Testis (tissue), 2 donors: ENCODE results near the gene OXER1.

Experiments
- CTCF ChIP-seq, 3 experiments: fragments of 450-650 bp in 2 of 3; fragments of 200-600 bp in 1 of 3; sonication (generic) in 1 of 3; IDR thresholded peaks; one replicate each; pipeline ENCODE4 v1.5.1; 2016 to 2019; ENCODE audit warnings: antibody characterized with exemption in 3 of 3, mild to moderate bottlenecking in 2 of 3, moderate library complexity in 1 of 3
- POLR2A ChIP-seq: fragments of 450-650 bp; IDR thresholded peaks from one replicate; pipeline ENCODE4 v1.6.1; 2017; ENCODE audit warnings: antibody characterized with exemption, mild to moderate bottlenecking, moderate library complexity

GRCh38 chr2:42762823-42763804 is 821 bp downstream of the OXER1 start:
- TF ChIP-seq CTCF (IDR thresholded peaks at IDR 0.05) (no peak), POLR2A (no peak)
